K562 (cell line): ENCODE results near the gene DROSHA. TPM values are rescaled to one million over a fixed set of nuclear protein-coding genes. Genes with fewer than 3 reads are reported as not detected.

ENCODE experiments used
- ATAC-seq: fragments of 200-7000 bp; cut with Tn5 transposase; 3 replicates; pipeline ENCODE4 v1.9.1; 2020; ENCODE audit warnings: moderate library complexity
- BruUV-seq: library from RNA; stranded (reverse); fragments of 400-500 nt; replicated peaks from 2 replicates; lab custom pipeline; 2021; lab: Mats Ljungman, UMichigan
- CTCF ChIA-PET: fragments of 300-600 bp; formaldehyde crosslinking; extraction: SDS; loops from one replicate; lab custom pipeline; 2021; ENCODE audit warnings: low intra/inter-chr PET ratio; lab: Yijun Ruan, JAX
- POLR2A ChIA-PET: fragments of 300-600, 350-650 bp; sonication (Branson Sonifier 250); formaldehyde crosslinking; extraction: SDS; loops from one replicate; lab custom pipeline; 2021; ENCODE audit warnings: antibody characterized with exemption, inconsistent platforms; lab: Yijun Ruan, JAX
- DNase-seq, 4 experiments: peaks; one replicate each; pipeline versions ENCODE4 v3.0.0 to v3.0.0-alpha.2; 2011 to 2018; ENCODE audit warnings: low spot score in 3 of 4, mixed read lengths in 3 of 4; ENCODE audit errors: extremely low read depth in 1 of 4
- FAIRE-seq: peaks from 2 replicates; lab custom pipeline; 2011; peaks lifted over from hg19 to GRCh38; lab: Jason Lieb, UNC
- H2AFZ ChIP-seq: 2 replicates; pipeline ENCODE4 v1.6.0; 2011; ENCODE audit warnings: low read depth, low read length, control low read depth, inconsistent platforms
- H3K27ac ChIP-seq: fragments of 200-600 bp; 3 replicates; pipeline ENCODE4 v1.8.0; 2011; ENCODE audit warnings: low read depth, mild to moderate bottlenecking, control low read depth, inconsistent platforms, low read length, moderate library complexity, mixed read lengths; ENCODE audit errors: extremely low read depth
- H3K27me3 ChIP-seq, 2 experiments: fragments of 300-600 bp in 1 of 2; 2 replicates in 1 of 2; 3 replicates in 1 of 2; pipeline versions ENCODE4 v1.6.0 to v1.8.0; 2011; ENCODE audit warnings: inconsistent platforms in 2 of 2, low read length in 2 of 2, mild to moderate bottlenecking in 1 of 2, mixed read lengths in 1 of 2, moderate library complexity in 1 of 2; ENCODE audit not compliant: control insufficient read depth in 2 of 2, insufficient read depth in 2 of 2
- H3K36me3 ChIP-seq: fragments of 300-600 bp; 3 replicates; pipeline ENCODE4 v1.8.0; 2011; ENCODE audit warnings: mild to moderate bottlenecking, low read length, inconsistent platforms; ENCODE audit not compliant: control insufficient read depth, insufficient read depth
- H3K4me1 ChIP-seq, 2 experiments: fragments of 200-600 bp in 1 of 2; replicated peaks in 1 of 2; 2 replicates in 1 of 2; 3 replicates in 1 of 2; pipeline versions ENCODE4 v1.5.1 to v1.8.0; 2011; ENCODE audit warnings: inconsistent platforms in 2 of 2, low read length in 2 of 2, mild to moderate bottlenecking in 1 of 2, mixed read lengths in 1 of 2, moderate library complexity in 1 of 2; ENCODE audit not compliant: control insufficient read depth in 2 of 2, insufficient read depth in 2 of 2
- H3K4me2 ChIP-seq: 2 replicates; pipeline ENCODE4 v1.6.1; 2011; ENCODE audit warnings: low read length, control low read depth, inconsistent platforms, mixed read lengths; ENCODE audit not compliant: insufficient read depth
- H3K4me3 ChIP-seq: fragments of 200-600 bp; sonication (generic), shearing (Covaris generic); 2 replicates; pipeline ENCODE4 v1.5.1; 2016; ENCODE audit warnings: control low read depth, inconsistent platforms
- H3K79me2 ChIP-seq: fragments of 200-600 bp; 3 replicates; pipeline ENCODE4 v1.8.0; 2011; ENCODE audit warnings: low read length, inconsistent platforms; ENCODE audit not compliant: control insufficient read depth, insufficient read depth
- H3K9ac ChIP-seq, 2 experiments: 2 replicates each; pipeline versions ENCODE4 v1.6.0 to v1.6.1; 2011; ENCODE audit warnings: low read depth in 2 of 2, low read length in 2 of 2, control low read depth in 1 of 2, inconsistent platforms in 1 of 2, mild to moderate bottlenecking in 1 of 2, mixed read lengths in 1 of 2; ENCODE audit not compliant: insufficient read depth in 1 of 2
- H3K9me1 ChIP-seq: one replicate; pipeline ENCODE4 v1.6.0; 2011; ENCODE audit warnings: inconsistent platforms, mild to moderate bottlenecking, low read length, moderate library complexity; ENCODE audit not compliant: control insufficient read depth, insufficient read depth
- H3K9me3 ChIP-seq: replicated peaks from 2 replicates; pipeline ENCODE4 v1.5.1; 2011; ENCODE audit warnings: low read depth, low read length, inconsistent platforms; ENCODE audit not compliant: control insufficient read depth, insufficient read depth
- H4K20me1 ChIP-seq: replicated peaks from 2 replicates; pipeline ENCODE4 v1.6.1; 2011; ENCODE audit warnings: low read length, inconsistent platforms, mixed read lengths; ENCODE audit not compliant: control insufficient read depth, insufficient read depth
- CBFA2T3 ChIP-seq: fragments of 450-650 bp; IDR thresholded peaks from 2 replicates; pipeline ENCODE4 v1.6.1; 2017
- CEBPG ChIP-seq, 3 experiments: fragments of 200-800 bp in 1 of 3; sonication (Bioruptor generic) in 1 of 3; sonication (generic) in 1 of 3; formaldehyde crosslinking in 1 of 3; IDR thresholded peaks in 2 of 3; conservative IDR thresholded peaks in 1 of 3; 2 replicates each; pipeline versions ENCODE4 v1.6.1 to v1.8.0; 2016 to 2022; ENCODE audit warnings: missing compliant biosample characterization in 2 of 3, missing genetic modification characterization in 2 of 3, mild to moderate bottlenecking in 1 of 3, missing genetic modification reagents in 1 of 3
- CREM ChIP-seq: IDR thresholded peaks from 2 replicates; pipeline ENCODE4 v1.6.1; 2014; ENCODE audit warnings: antibody characterized with exemption, low read depth
- CSDE1 ChIP-seq, 2 experiments: fragments of 450-650 bp; IDR thresholded peaks; 2 replicates each; pipeline ENCODE4 v1.6.1; 2016; ENCODE audit warnings: mild to moderate bottlenecking in 1 of 2
- DPF2 ChIP-seq: fragments of 450-650 bp; IDR thresholded peaks from 2 replicates; pipeline ENCODE4 v1.6.1; 2016
- FOSL1 ChIP-seq: fragments of 200-800 bp; sonication (Bioruptor generic); conservative IDR thresholded peaks from 2 replicates; pipeline ENCODE4 v1.6.1; 2016; ENCODE audit warnings: missing genetic modification characterization, missing compliant biosample characterization
- GATA2 ChIP-seq: sonication (generic); formaldehyde crosslinking; IDR thresholded peaks from 2 replicates; pipeline ENCODE4 v1.4.0; 2020; ENCODE audit warnings: mild to moderate bottlenecking, missing genetic modification reagents
- JUN ChIP-seq, 2 experiments: sonication (generic) in 1 of 2; formaldehyde crosslinking in 1 of 2; IDR thresholded peaks; 2 replicates each; pipeline versions ENCODE4 v1.6.1 to v1.8.0; 2012 to 2022; ENCODE audit warnings: borderline replicate concordance in 2 of 2, mild to moderate bottlenecking in 2 of 2, improper control_type of control experiment in 1 of 2, low read depth in 1 of 2, low read length in 1 of 2, missing genetic modification reagents in 1 of 2
- MBD2 ChIP-seq: sonication (generic); IDR thresholded peaks from 2 replicates; pipeline ENCODE4 v1.6.1; 2016; ENCODE audit warnings: low read depth, borderline replicate concordance
- RBM34 ChIP-seq: fragments of 200-400 bp; formaldehyde crosslinking; IDR thresholded peaks from 2 replicates; pipeline ENCODE4 v1.6.1; 2018; ENCODE audit warnings: low read length, borderline replicate concordance; ENCODE audit not compliant: insufficient read depth
- SMARCE1 ChIP-seq: fragments of 450-650 bp; IDR thresholded peaks from 2 replicates; pipeline ENCODE4 v1.7.1; 2016; ENCODE audit warnings: mild to moderate bottlenecking
- SRSF1 ChIP-seq: fragments of 200-400 bp; formaldehyde crosslinking; IDR thresholded peaks from 2 replicates; pipeline ENCODE4 v1.6.1; 2017; ENCODE audit warnings: mild to moderate bottlenecking, low read depth, low read length, moderate library complexity
- TAL1 ChIP-seq: fragments of 450-650 bp; IDR thresholded peaks from 2 replicates; pipeline ENCODE4 v1.6.1; 2016; ENCODE audit warnings: mild to moderate bottlenecking
- ZFP1 ChIP-seq: fragments of 450-650 bp; formaldehyde crosslinking; IDR thresholded peaks from 2 replicates; pipeline ENCODE4 v1.4.0; 2020; ENCODE audit warnings: mild to moderate bottlenecking, mixed read lengths
- ZNF133 ChIP-seq: fragments of 250-450 bp; sonication (Bioruptor Pico); IDR thresholded peaks from 2 replicates; pipeline ENCODE4 v1.4.0; 2020; ENCODE audit warnings: mild to moderate bottlenecking
- ZNF175 ChIP-seq: fragments of 200-800 bp; sonication (Bioruptor generic); IDR thresholded peaks from 2 replicates; pipeline ENCODE4 v1.6.1; 2016; ENCODE audit warnings: low read depth, mild to moderate bottlenecking, missing genetic modification characterization, missing compliant biosample characterization
- ZNF232 ChIP-seq: sonication (generic); formaldehyde crosslinking; IDR thresholded peaks from 2 replicates; pipeline ENCODE4 v1.8.0; 2022; ENCODE audit warnings: mild to moderate bottlenecking, missing genetic modification reagents
- ZNF263 ChIP-seq: sonication (generic); formaldehyde crosslinking; IDR thresholded peaks from 2 replicates; pipeline ENCODE4 v1.8.0; 2022; ENCODE audit warnings: mild to moderate bottlenecking, missing genetic modification reagents, borderline replicate concordance
- ZNF274 ChIP-seq: IDR thresholded peaks from 2 replicates; pipeline ENCODE4 v1.6.1; 2011; ENCODE audit warnings: low read depth, mild to moderate bottlenecking, low read length, moderate library complexity, borderline replicate concordance
- WGBS: fragments of 100-300 bp; shearing (Covaris generic); methylation state at CpG from one replicate; pipeline ENCODE4 v1.1.6; 2016; ENCODE audit warnings: low coverage, mixed read lengths; ENCODE audit not compliant: insufficient coverage; ENCODE audit errors: missing lambda C conversion rate; 5-methylcytosine and 5-hydroxymethylcytosine counted together
- in situ Hi-C: fragments of 300-500 bp; cut with MboI; formaldehyde crosslinking; loops from 4 replicates; pipeline ENCODE4 v1.15.0; 2018; ENCODE audit warnings: inconsistent platforms, mixed read lengths
- intact Hi-C: fragments of 100-400 bp; cut with micrococcal nuclease; formaldehyde crosslinking; loops from 2 replicates; pipeline ENCODE4 v1.14.2; 2022
- polyA plus RNA-seq, 8 experiments: library from polyadenylated mRNA; depleted of rRNA in 4 of 8; stranded (reverse) in 5 of 8; unstranded in 3 of 8; fragments of >200 nt; fragmentation: Nextera tagmentation in 2 of 8; fragmentation: Illumina TruSeq in 1 of 8; extraction: Ambion mirVana in 2 of 8; extraction: Trizol in 1 of 8; gene quantifications; 2 replicates each; pipeline versions ENCODE4 v1.2.1 to v1.2.3, GENCODE V29; 2011 to 2014; ENCODE audit warnings: inconsistent platforms in 1 of 8, missing spikeins in 1 of 8
- total RNA-seq, 7 experiments: library from RNA; depleted of rRNA in 6 of 7; stranded (reverse); fragments of >200 nt in 6 of 7; fragmentation: Illumina TruSeq in 2 of 7; extraction: Trizol in 2 of 7; gene quantifications; 2 replicates each; pipeline versions ENCODE4 v1.2.1 to v1.2.3, GENCODE V29; 2011 to 2021; ENCODE audit warnings: low replicate concordance in 1 of 7
- TF ChIP-seq, protein P1 (sequence below), 3 experiments: IDR thresholded peaks in 2 of 3; conservative IDR thresholded peaks in 1 of 3; 2 replicates each; pipeline ENCODE4 v1.5.1; 2011 to 2012; ENCODE audit warnings: low read length in 3 of 3, mild to moderate bottlenecking in 3 of 3, control low read depth in 2 of 3, improper control_type of control experiment in 1 of 3, inconsistent platforms in 1 of 3, low read depth in 1 of 3, mixed read lengths in 1 of 3, moderate library complexity in 1 of 3; ENCODE audit not compliant: insufficient read depth in 2 of 3
- TF ChIP-seq, protein P2 (sequence below), 2 experiments: fragments of 450-650 bp in 1 of 2; sonication (generic) in 1 of 2; formaldehyde crosslinking in 1 of 2; IDR thresholded peaks in 1 of 2; conservative IDR thresholded peaks in 1 of 2; 2 replicates each; pipeline versions ENCODE4 v1.6.1 to v1.8.1; 2016 to 2023; ENCODE audit warnings: mild to moderate bottlenecking in 2 of 2, moderate library complexity in 2 of 2, inconsistent platforms in 1 of 2, missing genetic modification reagents in 1 of 2

Gene DROSHA
- total and polyA plus RNA-seq, 9 of the 15 experiments (the other 6 are each of a cell fraction or from before 2014, with no cell fraction given), result 52.5 to 109 (median 68.9) TPM

GRCh38 chr5:31378838-31379237, 153.1 kb downstream of the DROSHA start:
- Histone ChIP-seq H3K27me3 (peaks cover 8 to 33% of the 10 kb centered on the region in 2 experiments), H2AFZ (peak overlapping the region; percentile 6; the same call in 1 of the 2 replicates), H3K27ac (no peak overlapping the region), H3K9ac (no peak overlapping the region), H3K4me1 (peaks cover 0 to 13% of the 10 kb centered on the region in 2 experiments; a peak in 3 of 5 replicates), H3K9me1 (no peaks in the 10 kb centered on the region), H3K9me3 (no peaks in the 10 kb centered on the region), H4K20me1 (no peaks in the 10 kb centered on the region), H3K4me2 (peak overlapping the region; percentile 30; the same call in 1 of the 2 replicates), H3K79me2 (no peaks in the 10 kb centered on the region), H3K4me3 (no peak overlapping the region), H3K36me3 (no peaks in the 10 kb centered on the region)
- DNase-seq (peak in 2 of 4 experiments; percentile 57 to 69), ATAC-seq (peak; percentile 60), FAIRE-seq (peak; percentile 37)
- POLR2A ChIA-PET, result interaction anchor here (0.7 kb wide), 1 partner anchor 23 kb away, joined by 3 read pairs; no protein-coding TSS in a partner anchor
- in situ Hi-C loops, result no loop called here
- intact Hi-C loops, result no loop called here
- CTCF ChIA-PET, result no interaction called here
- BruUV-seq, result no TSS peak
- 3% methylated on average over 7 of the region's 7 CpGs for WGBS
- TF ChIP-seq TAL1 (peak; percentile 42; the same call in 1 of the 2 replicates), JUN (IDR thresholded peaks at IDR 0.05; ENCODE audit: borderline replicate concordance, low read depth, low read length) (peak; percentile 34; the same call in 1 of the 2 replicates), JUN (CRISPR knock-in tag; IDR thresholded peaks at IDR 0.05; ENCODE audit: borderline replicate concordance) (no peak), ZNF175 (CRISPR knock-in tag) (no peak), GATA2 (CRISPR knock-in tag) (peak; percentile 70), CBFA2T3 (peak; percentile 67), ZNF263 (0 out of 2 replicates have a peak, but pooled peaks have one; percentile 19), MBD2 (no peak), SMARCE1 (no peak; the same call in 1 of the 2 replicates), CSDE1 (IDR thresholded peaks at IDR 0.05) (no peak), CREM (0 out of 2 replicates have a peak, but pooled peaks have one; percentile 20), FOSL1 (peak; percentile 86), SRSF1 (no peak), ZFP1 (CRISPR knock-in tag) (no peak), RBM34 (no peak), DPF2 (peak; percentile 58), CEBPG (CRISPR knock-in tag; IDR thresholded peaks at IDR 0.05) (peak; percentile 83), CEBPG (tag; conservative IDR thresholded peaks at IDR 0.05 in 1 of 2, IDR thresholded peaks at IDR 0.05 in 1 of 2) (peak in 1 of 2 experiments; percentile 58; a peak in 2 of 4 replicates), ZNF232 (CRISPR knock-in tag) (no peak), ZNF133 (CRISPR knock-in tag) (no peak), ZNF274 (no peak)
- TF ChIP-seq, protein P1, sequence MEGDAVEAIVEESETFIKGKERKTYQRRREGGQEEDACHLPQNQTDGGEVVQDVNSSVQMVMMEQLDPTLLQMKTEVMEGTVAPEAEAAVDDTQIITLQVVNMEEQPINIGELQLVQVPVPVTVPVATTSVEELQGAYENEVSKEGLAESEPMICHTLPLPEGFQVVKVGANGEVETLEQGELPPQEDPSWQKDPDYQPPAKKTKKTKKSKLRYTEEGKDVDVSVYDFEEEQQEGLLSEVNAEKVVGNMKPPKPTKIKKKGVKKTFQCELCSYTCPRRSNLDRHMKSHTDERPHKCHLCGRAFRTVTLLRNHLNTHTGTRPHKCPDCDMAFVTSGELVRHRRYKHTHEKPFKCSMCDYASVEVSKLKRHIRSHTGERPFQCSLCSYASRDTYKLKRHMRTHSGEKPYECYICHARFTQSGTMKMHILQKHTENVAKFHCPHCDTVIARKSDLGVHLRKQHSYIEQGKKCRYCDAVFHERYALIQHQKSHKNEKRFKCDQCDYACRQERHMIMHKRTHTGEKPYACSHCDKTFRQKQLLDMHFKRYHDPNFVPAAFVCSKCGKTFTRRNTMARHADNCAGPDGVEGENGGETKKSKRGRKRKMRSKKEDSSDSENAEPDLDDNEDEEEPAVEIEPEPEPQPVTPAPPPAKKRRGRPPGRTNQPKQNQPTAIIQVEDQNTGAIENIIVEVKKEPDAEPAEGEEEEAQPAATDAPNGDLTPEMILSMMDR (IDR thresholded peaks at IDR 0.05 in 2 of 3, conservative IDR thresholded peaks at IDR 0.05 in 1 of 3; ENCODE audit: insufficient read depth in 2 of 3, low read depth in 1 of 3, low read length in 3 of 3), result no peak
- TF ChIP-seq, protein P2, sequence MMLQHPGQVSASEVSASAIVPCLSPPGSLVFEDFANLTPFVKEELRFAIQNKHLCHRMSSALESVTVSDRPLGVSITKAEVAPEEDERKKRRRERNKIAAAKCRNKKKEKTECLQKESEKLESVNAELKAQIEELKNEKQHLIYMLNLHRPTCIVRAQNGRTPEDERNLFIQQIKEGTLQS (IDR thresholded peaks at IDR 0.05), result peak; percentile 66
- TF ChIP-seq, protein P2 (CRISPR knock-in tag; conservative IDR thresholded peaks at IDR 0.05), result no peak
